HCT116 (cell line): Measurements from ENCODE around the gene NDC80. TPM values are rescaled to one million over a fixed set of nuclear protein-coding genes. Genes with fewer than 3 reads are reported as not detected.
"Not testable (repeated sequence)": the region's sequence is repeated elsewhere in the genome, so short reads cannot be mapped to it uniquely, and the experiment has no call there.

Experiments used
- ATAC-seq: fragments of 200-7000 bp; cut with Tn5 transposase; 2 replicates; pipeline ENCODE4 v1.9.1; 2020; ENCODE audit warnings: mild to moderate bottlenecking, moderate library complexity
- BruUV-seq: library from RNA; stranded (reverse); fragments of 400-500 nt; replicated peaks from 2 replicates; lab custom pipeline; 2021; lab: Mats Ljungman, UMichigan
- CTCF ChIA-PET: fragments of 300-600 bp; sonication (Branson Sonifier 250); formaldehyde crosslinking; loops from one replicate; lab custom pipeline; 2021; ENCODE audit warnings: antibody characterized with exemption; lab: Charles Lee
- POLR2A ChIA-PET: fragments of 300-600, 350-600 bp; sonication (Branson Sonifier 250); formaldehyde crosslinking; loops from one replicate; lab custom pipeline; 2021; ENCODE audit warnings: antibody characterized with exemption; lab: Charles Lee
- RAD21 ChIA-PET, 2 experiments: fragments of 300-600 bp; sonication (Branson Sonifier 250); formaldehyde crosslinking; loops; one replicate each; lab custom pipeline; 2023; ENCODE audit warnings: low total read pairs in 2 of 2; ENCODE audit not compliant: uncharacterized antibody in 2 of 2, unreplicated experiment in 2 of 2, low non-redundant PET in 1 of 2; lab: Charles Lee
- DNase-seq: peaks from one replicate; pipeline ENCODE4 v3.0.0-alpha.2; 2010; ENCODE audit warnings: low read depth, low spot score
- H2AFZ ChIP-seq: fragments of 200-600 bp; shearing (Covaris generic), sonication (generic); 2 replicates; pipeline ENCODE4 v1.6.1; 2017; ENCODE audit warnings: low read depth, mixed run types, mixed read lengths, antibody characterized with exemption, low read length; ENCODE audit not compliant: poor library complexity, severe bottlenecking
- H3K27ac ChIP-seq: 2 replicates; pipeline ENCODE4 v1.5.1; 2012; ENCODE audit warnings: low read depth, low read length
- H3K27me3 ChIP-seq: fragments of 200-600 bp; sonication (generic); 2 replicates; pipeline ENCODE4 v1.6.1; 2016; ENCODE audit warnings: mixed run types, low read length, mixed read lengths; ENCODE audit not compliant: insufficient read depth
- H3K36me3 ChIP-seq, 2 experiments: fragments of 200-500 bp in 1 of 2; fragments of 200-600 bp in 1 of 2; sonication (Bioruptor generic) in 1 of 2; sonication (generic) in 1 of 2; 2 replicates each; pipeline versions ENCODE4 v1.5.1 to v1.6.1; 2014 to 2016; ENCODE audit warnings: low read length in 2 of 2, inconsistent platforms in 1 of 2, mixed read lengths in 1 of 2, mixed run types in 1 of 2; ENCODE audit not compliant: insufficient read depth in 2 of 2, control insufficient read depth in 1 of 2
- H3K4me1 ChIP-seq, 2 experiments: fragments of 200-600 bp in 1 of 2; sonication (generic) in 1 of 2; 2 replicates each; pipeline versions ENCODE4 v1.5.1 to v1.6.1; 2012 to 2017; ENCODE audit warnings: low read length in 2 of 2, inconsistent platforms in 1 of 2, mild to moderate bottlenecking in 1 of 2, mixed read lengths in 1 of 2, mixed run types in 1 of 2, moderate library complexity in 1 of 2; ENCODE audit not compliant: insufficient read depth in 2 of 2, control insufficient read depth in 1 of 2
- H3K4me2 ChIP-seq: fragments of 200-600 bp; sonication (generic); 2 replicates; pipeline ENCODE4 v1.6.1; 2017; ENCODE audit warnings: mixed run types, low read length, mixed read lengths
- H3K4me3 ChIP-seq, 2 experiments: fragments of 200-600 bp in 1 of 2; sonication (generic) in 1 of 2; replicated peaks in 1 of 2; 2 replicates each; pipeline ENCODE4 v1.5.1; 2011 to 2016; ENCODE audit warnings: low read length in 2 of 2, control low read depth in 1 of 2, low read depth in 1 of 2, mild to moderate bottlenecking in 1 of 2, mixed read lengths in 1 of 2, mixed run types in 1 of 2
- H3K79me2 ChIP-seq: fragments of 200-600 bp; sonication (generic); 2 replicates; pipeline ENCODE4 v1.6.1; 2017; ENCODE audit warnings: mild to moderate bottlenecking, mixed run types, low read length, moderate library complexity, mixed read lengths; ENCODE audit not compliant: insufficient read depth
- H3K9ac ChIP-seq: fragments of 200-600 bp; sonication (generic); 2 replicates; pipeline ENCODE4 v1.6.1; 2016; ENCODE audit warnings: low read length, mixed read lengths
- H3K9me2 ChIP-seq: fragments of 200-600 bp; sonication (generic), shearing (Covaris generic); 2 replicates; pipeline ENCODE4 v1.6.1; 2017; ENCODE audit warnings: mixed run types, mild to moderate bottlenecking, moderate library complexity; ENCODE audit not compliant: insufficient read depth
- H3K9me3 ChIP-seq, 2 experiments: fragments of 200-500 bp in 1 of 2; fragments of 200-600 bp in 1 of 2; sonication (Bioruptor generic) in 1 of 2; sonication (generic) in 1 of 2; 2 replicates each; pipeline ENCODE4 v1.6.1; 2014 to 2017; ENCODE audit warnings: low read length in 2 of 2, mixed read lengths in 2 of 2, inconsistent platforms in 1 of 2, low read depth in 1 of 2, mild to moderate bottlenecking in 1 of 2, mixed run types in 1 of 2, moderate library complexity in 1 of 2; ENCODE audit not compliant: control insufficient read depth in 1 of 2, insufficient read depth in 1 of 2
- H4K20me1 ChIP-seq: fragments of 200-600 bp; sonication (generic), shearing (Covaris generic); 2 replicates; pipeline ENCODE4 v1.6.1; 2017; ENCODE audit warnings: mixed run types, mild to moderate bottlenecking, moderate library complexity; ENCODE audit not compliant: insufficient read depth
- CBX3 ChIP-seq: IDR thresholded peaks from 2 replicates; pipeline ENCODE4 v1.6.1; 2012; ENCODE audit warnings: low read depth
- CEBPB ChIP-seq: IDR thresholded peaks from 2 replicates; pipeline ENCODE4 v1.6.1; 2012; ENCODE audit warnings: low read depth
- ELF1 ChIP-seq: IDR thresholded peaks from 2 replicates; pipeline ENCODE4 v1.6.1; 2012; ENCODE audit warnings: low read depth, borderline replicate concordance
- JUND ChIP-seq: IDR thresholded peaks from 2 replicates; pipeline ENCODE4 v1.6.1; 2012
- POLR2A ChIP-seq: IDR thresholded peaks from 2 replicates; pipeline ENCODE4 v1.7.0; 2011; ENCODE audit warnings: borderline replicate concordance; ENCODE audit not compliant: insufficient read depth, insufficient read length; ENCODE audit errors: extremely low read depth
- SP1 ChIP-seq: IDR thresholded peaks from 2 replicates; pipeline ENCODE4 v1.6.1; 2012; ENCODE audit warnings: low read depth
- YY1 ChIP-seq: IDR thresholded peaks from 2 replicates; pipeline ENCODE4 v1.6.1; 2011; ENCODE audit warnings: low read length, low read depth, moderate library complexity, mild to moderate bottlenecking; ENCODE audit not compliant: insufficient replicate concordance; ENCODE audit errors: extremely low read depth
- ZFX ChIP-seq: fragments of 450-650 bp; IDR thresholded peaks from 2 replicates; pipeline ENCODE4 v1.6.1; 2017
- ZNF274 ChIP-seq: fragments of 200-500 bp; sonication (Bioruptor generic); IDR thresholded peaks from 2 replicates; pipeline ENCODE4 v1.6.1; 2014; ENCODE audit warnings: mild to moderate bottlenecking, low read depth, low read length, inconsistent platforms
- intact Hi-C: fragments of 100-400 bp; cut with micrococcal nuclease; formaldehyde crosslinking; loops from 2 replicates; pipeline ENCODE4 v1.10.0; 2022
- total RNA-seq: library from RNA; stranded (reverse); gene quantifications from one replicate; pipeline ENCODE4 v1.2.1, GENCODE V29; 2021; ENCODE audit not compliant: unreplicated experiment
- TF ChIP-seq, protein P1 (sequence below): IDR thresholded peaks from 2 replicates; pipeline ENCODE4 v1.6.1; 2012

The NDC80 gene
- total RNA-seq, 1 experiment from 2014 or later: 46.0 TPM

DNA sequence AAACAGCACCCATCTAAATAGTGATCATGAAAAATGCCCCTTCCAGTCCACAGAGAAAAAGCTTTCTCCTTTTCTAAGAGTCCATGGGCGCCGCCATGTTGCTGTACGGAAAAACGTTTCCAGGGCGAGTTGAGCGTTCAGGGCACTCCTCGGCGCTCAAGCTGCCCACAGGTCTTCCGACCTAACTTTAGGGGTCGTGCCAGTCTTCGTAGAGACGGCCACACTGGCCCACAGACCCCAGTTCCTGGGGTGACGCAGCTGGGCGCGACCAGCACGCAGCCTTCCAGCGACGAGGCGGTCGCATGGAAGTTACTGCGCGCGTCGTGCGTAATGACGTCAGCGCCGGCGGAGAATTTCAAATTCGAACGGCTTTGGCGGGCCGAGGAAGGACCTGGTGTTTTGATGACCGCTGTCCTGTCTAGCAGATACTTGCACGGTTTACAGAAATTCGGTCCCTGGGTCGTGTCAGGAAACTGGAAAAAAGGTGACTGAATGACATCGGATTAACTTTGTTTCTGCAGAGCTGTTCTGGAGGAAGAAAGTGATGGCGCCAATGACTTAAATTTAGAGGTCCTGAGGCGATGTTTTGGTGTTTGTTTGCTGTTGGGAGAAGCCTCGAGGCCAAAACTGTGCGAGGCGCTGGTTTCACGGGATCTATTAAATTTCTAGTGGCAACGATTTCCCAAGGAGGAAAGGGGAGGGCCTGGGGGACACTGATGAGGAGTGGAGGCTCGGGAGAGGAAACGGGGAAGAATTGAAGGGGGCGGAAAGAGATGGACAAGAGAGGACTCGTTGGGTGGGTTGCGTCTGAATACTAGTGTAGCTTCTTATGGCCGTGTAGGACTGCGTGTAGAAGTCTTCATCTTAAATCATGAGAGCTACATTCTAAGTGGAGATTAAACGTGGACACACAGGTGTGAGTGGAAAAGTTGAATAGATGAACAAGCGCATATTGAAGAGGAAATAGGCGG lies at the start of gene NDC80, which contains the start of gene METTL4 (continued):
- TF ChIP-seq, protein P1, sequence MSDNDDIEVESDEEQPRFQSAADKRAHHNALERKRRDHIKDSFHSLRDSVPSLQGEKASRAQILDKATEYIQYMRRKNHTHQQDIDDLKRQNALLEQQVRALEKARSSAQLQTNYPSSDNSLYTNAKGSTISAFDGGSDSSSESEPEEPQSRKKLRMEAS: peak; percentile 76
- TF ChIP-seq JUND: no peak
- no peak for TF ChIP-seq CBX3
- peak; percentile 60 for TF ChIP-seq SP1
- TF ChIP-seq ZFX: no peak
- peak; percentile 96 for TF ChIP-seq YY1
- TF ChIP-seq ZNF274: no peak
- TF ChIP-seq CEBPB: no peak
- peak; percentile 55 for TF ChIP-seq POLR2A

DNA sequence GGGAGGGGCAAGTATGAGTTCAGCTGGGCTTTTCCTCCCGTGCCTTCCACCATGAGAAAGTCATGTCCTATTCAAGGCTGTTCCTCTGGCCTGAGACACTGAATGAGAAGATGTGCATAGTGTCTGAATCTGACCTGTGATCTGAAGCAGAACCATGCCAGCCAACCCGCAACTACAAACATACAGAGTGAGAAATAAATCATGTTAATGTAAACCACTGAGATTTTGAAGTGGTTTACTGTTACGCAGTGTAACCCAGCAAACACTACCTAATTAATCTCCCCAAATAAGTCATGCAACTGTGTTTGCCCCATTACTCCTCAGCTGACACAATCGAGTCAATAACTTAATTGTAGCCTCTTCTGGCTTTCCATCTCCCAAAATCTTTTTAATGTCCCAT lies 49.2 kb upstream of the NDC80 start:
- BruUV-seq: no TSS peak
- TF ChIP-seq ZFX (no peak), ELF1 (no peak)
- Histone ChIP-seq H2AFZ (no peak overlapping the region), H3K4me2 (no peak overlapping the region), H3K27me3 (no peaks in the 10 kb centered on the region), H4K20me1 (no peaks in the 10 kb centered on the region), H3K27ac (no peak overlapping the region), H3K36me3 (no peaks in the 10 kb centered on the region), H3K4me1 (no peaks in the 10 kb centered on the region), H3K9me3 (no peaks in the 10 kb centered on the region), H3K9me2 (no peaks in the 10 kb centered on the region), H3K4me3 (no peak overlapping the region), H3K9ac (no peak overlapping the region), H3K79me2 (no peaks in the 10 kb centered on the region)
- ChIA-PET POLR2A (no interaction called here), RAD21 (no interaction called here), CTCF (no interaction called here)
- ATAC-seq: no peak
- DNase-seq: no peak
- intact Hi-C loops: no loop called here

DNA sequence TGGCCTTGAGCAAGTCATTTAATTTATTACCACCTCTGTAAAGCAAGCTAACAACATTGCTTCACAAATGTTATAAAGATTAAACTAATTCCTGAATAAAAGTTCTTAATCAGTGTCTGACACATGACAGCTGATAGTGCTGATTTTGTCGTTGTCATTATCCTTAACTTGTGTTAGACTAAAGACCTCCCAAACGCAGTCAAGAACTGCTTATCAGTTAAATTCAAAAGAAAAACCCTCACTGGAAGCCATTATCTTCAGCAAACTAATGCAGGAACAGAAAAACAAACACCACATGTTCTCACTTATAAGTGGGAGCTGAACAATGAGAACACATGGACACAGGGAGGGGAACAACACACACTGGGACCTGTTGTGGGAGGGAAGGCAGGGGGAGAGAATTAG lies 46.6 kb upstream of the NDC80 start:
- H3K4me1 ChIP-seq, H3K36me3 ChIP-seq, H3K9me2 ChIP-seq, H4K20me1 ChIP-seq, H3K27me3 ChIP-seq, intact Hi-C loops, CTCF ChIA-PET, H3K27ac ChIP-seq, H3K79me2 ChIP-seq, H3K9me3 ChIP-seq, H3K4me2 ChIP-seq, POLR2A ChIA-PET, ATAC-seq, H3K9ac ChIP-seq, H2AFZ ChIP-seq, DNase-seq, BruUV-seq, H3K4me3 ChIP-seq, RAD21 ChIA-PET: not testable (repeated sequence)
